ENCODE measurements around the gene TAF6. TPM values are rescaled to one million over a fixed set of nuclear protein-coding genes. Genes with fewer than 3 reads are reported as not detected.

Gene TAF6
- total and polyA plus RNA-seq, 12 donors, result 23.5 to 43.3 (median 31.0) TPM

DNA sequence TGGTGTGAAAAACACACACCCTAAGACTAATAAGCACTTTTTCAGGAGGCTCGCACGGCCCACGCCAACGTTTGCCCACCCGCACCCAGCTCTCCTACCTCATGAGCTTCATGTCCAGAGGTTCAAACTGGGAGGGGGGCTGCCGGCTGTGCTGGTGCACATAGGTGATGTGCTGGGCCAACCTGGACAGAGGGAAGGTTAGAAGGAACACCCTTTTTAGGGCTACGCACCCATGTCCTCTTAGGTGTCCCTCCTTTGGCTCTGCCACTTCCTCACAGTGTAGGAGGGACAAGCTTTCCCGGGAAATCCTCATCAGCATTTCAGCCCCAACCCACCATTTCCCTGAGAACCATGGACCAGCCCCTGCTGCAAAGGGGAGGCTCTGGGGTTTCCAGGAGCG, 23.9 kb downstream of the TAF6 start:
- 78 to 84% methylated on average over 9 of the region's 9 CpGs for WGBS, 2 donors
- DNase-seq, result no peak
- Histone ChIP-seq H3K36me3 (peaks cover 0 to 94% (median 77%) of the 10 kb centered on the region in 9 donors), H3K4me1 (peaks cover 3 to 33% (median 21%) of the 10 kb centered on the region in 9 donors), H3K27ac (no peak overlapping the region), H3K9me3 (no peaks in the 10 kb centered on the region), H3K27me3 (no peaks in the 10 kb centered on the region), H3K4me3 (no peak overlapping the region)
- intact Hi-C loops (cut with DNase I), result no loop called here
- TF ChIP-seq, protein P1, sequence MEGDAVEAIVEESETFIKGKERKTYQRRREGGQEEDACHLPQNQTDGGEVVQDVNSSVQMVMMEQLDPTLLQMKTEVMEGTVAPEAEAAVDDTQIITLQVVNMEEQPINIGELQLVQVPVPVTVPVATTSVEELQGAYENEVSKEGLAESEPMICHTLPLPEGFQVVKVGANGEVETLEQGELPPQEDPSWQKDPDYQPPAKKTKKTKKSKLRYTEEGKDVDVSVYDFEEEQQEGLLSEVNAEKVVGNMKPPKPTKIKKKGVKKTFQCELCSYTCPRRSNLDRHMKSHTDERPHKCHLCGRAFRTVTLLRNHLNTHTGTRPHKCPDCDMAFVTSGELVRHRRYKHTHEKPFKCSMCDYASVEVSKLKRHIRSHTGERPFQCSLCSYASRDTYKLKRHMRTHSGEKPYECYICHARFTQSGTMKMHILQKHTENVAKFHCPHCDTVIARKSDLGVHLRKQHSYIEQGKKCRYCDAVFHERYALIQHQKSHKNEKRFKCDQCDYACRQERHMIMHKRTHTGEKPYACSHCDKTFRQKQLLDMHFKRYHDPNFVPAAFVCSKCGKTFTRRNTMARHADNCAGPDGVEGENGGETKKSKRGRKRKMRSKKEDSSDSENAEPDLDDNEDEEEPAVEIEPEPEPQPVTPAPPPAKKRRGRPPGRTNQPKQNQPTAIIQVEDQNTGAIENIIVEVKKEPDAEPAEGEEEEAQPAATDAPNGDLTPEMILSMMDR (IDR thresholded peaks at IDR 0.05), result no peak
- ATAC-seq, result no peak

DNA sequence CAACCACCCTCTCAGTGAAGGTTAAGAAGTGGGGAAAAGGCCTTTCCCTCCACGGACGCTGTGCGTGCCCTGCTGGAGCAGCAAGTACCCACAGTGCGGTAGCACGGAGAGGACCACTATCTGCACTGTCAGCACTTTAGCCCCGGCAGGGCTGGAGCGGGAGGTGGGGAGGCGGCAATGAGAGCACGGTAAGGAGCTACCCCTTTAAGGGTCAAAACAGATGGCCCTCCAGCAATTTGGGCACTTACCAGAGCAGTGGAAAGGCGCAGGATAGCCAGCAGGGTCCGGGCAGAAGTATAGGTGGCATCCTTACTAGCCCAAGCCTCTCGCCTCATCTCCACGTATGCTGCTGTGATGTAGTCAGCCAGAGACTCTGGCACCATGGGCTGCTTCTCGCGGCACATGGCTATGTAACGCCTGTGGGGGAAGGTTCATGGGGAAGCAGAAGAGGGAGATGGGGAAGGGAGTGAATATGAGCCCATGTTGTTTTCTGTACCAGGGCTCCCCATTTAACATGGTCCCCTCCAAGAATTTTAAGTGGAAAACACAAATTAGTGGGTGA, 25.2 kb downstream of the TAF6 start:
- DNase-seq, result no peak
- Histone ChIP-seq H3K9me3 (no peaks in the 10 kb centered on the region), H3K4me3 (no peak overlapping the region), H3K4me1 (peaks cover 5 to 32% (median 21%) of the 10 kb centered on the region in 9 donors), H3K36me3 (peaks cover 0 to 93% (median 77%) of the 10 kb centered on the region in 9 donors), H3K27me3 (no peaks in the 10 kb centered on the region), H3K27ac (no peak overlapping the region)
- ATAC-seq, result no peak
- WGBS, 2 donors, result 77 to 79% methylated on average over 16 of the region's 16 CpGs
- TF ChIP-seq, protein P1 (IDR thresholded peaks at IDR 0.05), result no peak
- intact Hi-C loops (cut with DNase I), result no loop called here

DNA sequence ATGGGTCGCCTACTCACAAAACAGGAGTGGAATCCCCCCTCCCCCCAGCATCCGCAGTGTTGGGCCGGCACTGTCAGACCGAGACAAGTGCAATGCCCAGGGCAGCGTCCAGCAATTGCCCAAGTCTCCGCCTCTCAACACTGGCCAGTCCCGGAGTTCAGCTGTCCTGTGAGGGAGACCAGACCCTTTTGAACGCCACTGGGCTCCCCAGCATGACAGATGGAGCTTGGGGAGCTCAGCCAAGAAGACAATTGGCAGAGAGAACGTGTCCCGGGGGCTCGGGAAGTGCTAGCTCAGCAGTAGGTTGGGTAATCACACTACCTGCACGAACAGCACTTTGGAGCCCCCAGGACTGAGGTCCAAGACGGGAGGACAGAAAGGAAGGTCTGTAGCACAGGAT, 25.7 kb downstream of the TAF6 start:
- intact Hi-C loops (cut with DNase I), result no loop called here
- Histone ChIP-seq H3K4me1 (peaks cover 5 to 27% (median 17%) of the 10 kb centered on the region in 9 donors), H3K36me3 (peaks cover 0 to 88% (median 75%) of the 10 kb centered on the region in 9 donors), H3K27ac (peak overlapping the region in 2 of 10 donors; percentile 18 to 26), H3K27me3 (no peaks in the 10 kb centered on the region), H3K4me3 (no peak overlapping the region), H3K9me3 (no peaks in the 10 kb centered on the region)
- ATAC-seq, result no peak
- no peak for DNase-seq
- WGBS, 2 donors, result 44 to 47% methylated on average over 13 of the region's 13 CpGs
- TF ChIP-seq, protein P1 (IDR thresholded peaks at IDR 0.05), result no peak

DNA sequence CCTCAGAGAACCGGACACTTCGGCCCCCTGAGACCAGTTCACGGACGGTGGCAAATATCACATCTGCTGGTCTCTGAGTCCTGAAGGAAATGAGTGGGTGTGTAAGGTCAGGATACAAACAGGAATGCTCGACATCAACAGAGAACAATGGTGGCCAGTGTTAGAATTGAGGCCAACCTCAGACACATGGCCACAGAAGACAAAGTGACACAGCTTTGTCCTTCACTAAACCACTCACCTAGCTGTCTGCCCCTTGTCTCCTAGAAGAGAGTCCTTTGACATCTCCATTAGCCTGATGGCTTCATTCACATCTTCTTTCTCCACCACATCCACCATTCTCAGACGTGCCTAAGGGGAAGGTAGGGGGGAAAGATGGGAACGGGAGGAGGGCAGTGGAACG, 26.1 kb downstream of the TAF6 start:
- H3K4me3 ChIP-seq, result no peak overlapping the region
- TF ChIP-seq, protein P1 (IDR thresholded peaks at IDR 0.05), result no peak
- intact Hi-C loops (cut with DNase I), result no loop called here
- no peaks in the 10 kb centered on the region for H3K27me3 ChIP-seq
- 41 to 43% methylated on average over 8 of the region's 8 CpGs for WGBS, 2 donors
- DNase-seq (no peak), ATAC-seq (peak in 1 of 8 donors; percentile 29)
- H3K27ac ChIP-seq, result peak overlapping the region in 2 of 10 donors; percentile 18 to 26
- H3K4me1 ChIP-seq, result peaks cover 5 to 30% (median 21%) of the 10 kb centered on the region in 9 donors
- H3K36me3 ChIP-seq, result peaks cover 0 to 83% (median 70%) of the 10 kb centered on the region in 9 donors
- no peaks in the 10 kb centered on the region for H3K9me3 ChIP-seq

Measured in heart right ventricle (tissue), 16 donors.